ENCODE results near the gene OSGEP. TPM values are rescaled to one million over a fixed set of nuclear protein-coding genes. Genes with fewer than 3 reads are reported as not detected.

The OSGEP gene
- total RNA-seq, 2 experiments from 2014 or later = 49.2 to 52.9 TPM

GRCh38 chr14:20419419-20419818, 35.2 kb downstream of the OSGEP start:
- no peak for DNase-seq
- CTCF ChIA-PET = no interaction called here
- H3K4me3 Mint-ChIP-seq = no peak overlapping the region
- H3K36me3 Mint-ChIP-seq (ENCODE audit: low read depth) = no peaks in the 10 kb centered on the region
- H3K4me3 ChIP-seq (ENCODE audit: low read length) = no peak overlapping the region
- ATAC-seq (ENCODE audit: poor library complexity) = no peak
- no peaks in the 10 kb centered on the region for H3K36me3 ChIP-seq (ENCODE audit: insufficient read depth, low read length)
- no peaks in the 10 kb centered on the region for H3K27me3 ChIP-seq (ENCODE audit: control insufficient read depth in 1 of 2, insufficient read depth in 2 of 2, low read length in 2 of 2)
- H3K4me1 ChIP-seq (ENCODE audit: insufficient read depth, low read length) = peaks cover 7% of the 10 kb centered on the region
- H3K9me3 Mint-ChIP-seq = no peaks in the 10 kb centered on the region
- TF ChIP-seq, protein P1, sequence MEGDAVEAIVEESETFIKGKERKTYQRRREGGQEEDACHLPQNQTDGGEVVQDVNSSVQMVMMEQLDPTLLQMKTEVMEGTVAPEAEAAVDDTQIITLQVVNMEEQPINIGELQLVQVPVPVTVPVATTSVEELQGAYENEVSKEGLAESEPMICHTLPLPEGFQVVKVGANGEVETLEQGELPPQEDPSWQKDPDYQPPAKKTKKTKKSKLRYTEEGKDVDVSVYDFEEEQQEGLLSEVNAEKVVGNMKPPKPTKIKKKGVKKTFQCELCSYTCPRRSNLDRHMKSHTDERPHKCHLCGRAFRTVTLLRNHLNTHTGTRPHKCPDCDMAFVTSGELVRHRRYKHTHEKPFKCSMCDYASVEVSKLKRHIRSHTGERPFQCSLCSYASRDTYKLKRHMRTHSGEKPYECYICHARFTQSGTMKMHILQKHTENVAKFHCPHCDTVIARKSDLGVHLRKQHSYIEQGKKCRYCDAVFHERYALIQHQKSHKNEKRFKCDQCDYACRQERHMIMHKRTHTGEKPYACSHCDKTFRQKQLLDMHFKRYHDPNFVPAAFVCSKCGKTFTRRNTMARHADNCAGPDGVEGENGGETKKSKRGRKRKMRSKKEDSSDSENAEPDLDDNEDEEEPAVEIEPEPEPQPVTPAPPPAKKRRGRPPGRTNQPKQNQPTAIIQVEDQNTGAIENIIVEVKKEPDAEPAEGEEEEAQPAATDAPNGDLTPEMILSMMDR (IDR thresholded peaks at IDR 0.05) = no peak
- no peak overlapping the region for H3K27ac Mint-ChIP-seq
- H3K27me3 Mint-ChIP-seq = no peaks in the 10 kb centered on the region
- no peak overlapping the region for H3K27ac ChIP-seq (ENCODE audit: low read depth in 1 of 2, low read length in 2 of 2)
- POLR2A ChIA-PET = no interaction called here
- H3K4me1 Mint-ChIP-seq (ENCODE audit: low read depth) = peaks cover 8% of the 10 kb centered on the region
- intact Hi-C loops (cut with DNase I, micrococcal nuclease) = loop anchor here in 1 of 2 experiments (5.0 kb wide), 2 partner anchors 82 to 113 kb away; no protein-coding TSS in a partner anchor
- H3K9me3 ChIP-seq (ENCODE audit: control insufficient read depth in 1 of 2, insufficient read depth in 1 of 2, low read length in 2 of 2) = no peaks in the 10 kb centered on the region

DNA sequence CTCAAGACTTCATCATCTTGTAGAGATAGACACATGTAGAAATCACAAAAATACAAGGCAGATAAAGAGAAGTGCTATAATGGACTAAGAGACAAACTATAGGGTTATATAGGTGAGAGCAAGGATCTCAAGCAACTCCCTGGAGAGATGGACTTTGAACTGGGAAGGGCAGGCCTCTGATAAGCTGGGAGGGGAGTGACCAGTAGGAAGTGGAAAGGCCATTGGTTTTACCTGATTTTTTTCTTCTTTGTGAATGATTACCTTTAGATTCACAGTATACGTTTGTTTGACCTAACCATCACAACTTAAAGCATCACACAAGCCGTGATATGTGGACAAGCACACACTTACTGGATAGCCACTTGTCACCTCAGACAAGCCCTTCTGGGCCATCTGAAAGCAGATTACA, 36.1 kb downstream of the OSGEP start:
- no peaks in the 10 kb centered on the region for H3K27me3 ChIP-seq (ENCODE audit: control insufficient read depth in 1 of 2, insufficient read depth in 2 of 2, low read length in 2 of 2)
- no peaks in the 10 kb centered on the region for H3K27me3 Mint-ChIP-seq
- TF ChIP-seq, protein P1 (IDR thresholded peaks at IDR 0.05) = no peak
- peaks cover 3% of the 10 kb centered on the region for H3K36me3 Mint-ChIP-seq (ENCODE audit: low read depth)
- ChIA-PET POLR2A (no interaction called here), CTCF (no interaction called here)
- ATAC-seq (ENCODE audit: poor library complexity) = no peak
- H3K27ac Mint-ChIP-seq = no peak overlapping the region
- peaks cover 17% of the 10 kb centered on the region for H3K4me1 Mint-ChIP-seq (ENCODE audit: low read depth)
- intact Hi-C loops (cut with DNase I, micrococcal nuclease) = loop anchor here in 1 of 2 experiments (5.0 kb wide), 2 partner anchors 81 to 114 kb away; no protein-coding TSS in a partner anchor
- no peaks in the 10 kb centered on the region for H3K9me3 ChIP-seq (ENCODE audit: control insufficient read depth in 1 of 2, insufficient read depth in 1 of 2, low read length in 2 of 2)
- no peaks in the 10 kb centered on the region for H3K9me3 Mint-ChIP-seq
- no peaks in the 10 kb centered on the region for H3K36me3 ChIP-seq (ENCODE audit: insufficient read depth, low read length)
- no peak overlapping the region for H3K4me3 Mint-ChIP-seq
- DNase-seq = no peak
- no peak overlapping the region for H3K27ac ChIP-seq (ENCODE audit: low read depth in 1 of 2, low read length in 2 of 2)
- H3K4me3 ChIP-seq (ENCODE audit: low read length) = no peak overlapping the region
- H3K4me1 ChIP-seq (ENCODE audit: insufficient read depth, low read length) = peaks cover 14% of the 10 kb centered on the region

- peaks cover 24% of the 10 kb centered on the region for H3K4me1 Mint-ChIP-seq (ENCODE audit: low read depth)
- CTCF ChIA-PET = no interaction called here
- POLR2A ChIA-PET = interaction anchor here (0.9 kb wide), 1 partner anchor 12 kb away, joined by 3 read pairs; no protein-coding TSS in a partner anchor
- intact Hi-C loops (cut with DNase I, micrococcal nuclease) = loop anchor here in 1 of 2 experiments (5.0 kb wide), 2 partner anchors 80 to 115 kb away; no protein-coding TSS in a partner anchor
- Histone ChIP-seq H3K36me3 (ENCODE audit: insufficient read depth, low read length) (no peaks in the 10 kb centered on the region), H3K27me3 (ENCODE audit: control insufficient read depth in 1 of 2, insufficient read depth in 2 of 2, low read length in 2 of 2) (no peaks in the 10 kb centered on the region), H3K9me3 (ENCODE audit: control insufficient read depth in 1 of 2, insufficient read depth in 1 of 2, low read length in 2 of 2) (no peaks in the 10 kb centered on the region), H3K4me3 (ENCODE audit: low read length) (no peak overlapping the region), H3K4me1 (ENCODE audit: insufficient read depth, low read length) (peaks cover 14% of the 10 kb centered on the region), H3K27ac (ENCODE audit: low read depth in 1 of 2, low read length in 2 of 2) (no peak overlapping the region)
- ATAC-seq (ENCODE audit: poor library complexity) (no peak), DNase-seq (no peak)
- H3K27ac Mint-ChIP-seq = no peak overlapping the region
- no peaks in the 10 kb centered on the region for H3K27me3 Mint-ChIP-seq
- TF ChIP-seq, protein P1 (IDR thresholded peaks at IDR 0.05) = no peak
- peaks cover 3% of the 10 kb centered on the region for H3K36me3 Mint-ChIP-seq (ENCODE audit: low read depth)
- H3K9me3 Mint-ChIP-seq = no peaks in the 10 kb centered on the region
- H3K4me3 Mint-ChIP-seq = no peak overlapping the region
These were observed 37.1 kb downstream of the OSGEP start for GRCh38 chr14:20417250-20418186.

Measured in CD4-positive, alpha-beta T cell (primary cell).